ENCODE results near the gene ATP6V1G2. TPM values are rescaled to one million over a fixed set of nuclear protein-coding genes. Genes with fewer than 3 reads are reported as not detected.
A peak's percentile ranks its signal among the peaks of the same experiment; 100 is the strongest.
"Not testable (repeated sequence)": the region's sequence is repeated elsewhere in the genome, so short reads cannot be mapped to it uniquely, and the experiment has no call there.

The ATP6V1G2 gene
- total RNA-seq (2013): 0.31 TPM
- polyA plus RNA-seq (under 1 TPM in 1 of 3 donors, not detected in 2; 0.41 TPM), polyA minus RNA-seq (not detected in 2 replicates), total RNA-seq (0.06 to 1.6 (median 0.80) reads per million in 11 experiments)

DNA sequence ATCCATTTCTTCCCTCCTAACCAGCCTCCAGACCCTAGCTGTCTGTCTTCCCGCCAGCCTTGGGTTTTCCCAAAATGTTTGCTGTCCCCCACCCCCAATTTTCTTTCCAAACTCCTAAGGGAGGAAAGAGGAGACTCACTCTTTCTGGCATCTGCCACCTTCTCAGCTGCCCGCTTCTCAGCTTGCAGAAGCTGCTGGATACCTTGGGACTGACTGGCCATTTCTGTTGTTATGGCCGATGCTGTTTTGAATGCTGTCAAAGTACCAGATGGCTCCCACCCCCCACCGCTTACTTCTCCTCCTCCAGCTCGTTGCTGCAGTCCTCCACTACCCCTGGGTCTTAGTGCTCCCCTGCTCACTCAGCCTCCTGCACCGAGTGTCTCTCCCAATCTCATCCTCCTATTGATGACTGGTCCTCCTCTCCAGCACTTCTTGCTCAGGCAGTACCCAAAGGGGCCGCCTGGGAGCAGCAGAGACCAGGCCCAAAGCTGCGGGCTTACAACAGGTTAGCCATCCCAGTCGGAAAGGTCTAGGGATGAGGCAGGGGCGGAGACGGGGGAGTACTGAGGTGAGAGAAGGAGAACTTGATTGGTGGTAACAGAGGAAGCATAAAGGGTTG lies at the start of gene ATP6V1G2:
Gene ATP6V1G2, minus strand, starts transcription at position 270 of the 619 bp plus-strand sequence. Its CDS starts 49 bp downstream, at position 221.
- TF ChIP-seq, protein P1, sequence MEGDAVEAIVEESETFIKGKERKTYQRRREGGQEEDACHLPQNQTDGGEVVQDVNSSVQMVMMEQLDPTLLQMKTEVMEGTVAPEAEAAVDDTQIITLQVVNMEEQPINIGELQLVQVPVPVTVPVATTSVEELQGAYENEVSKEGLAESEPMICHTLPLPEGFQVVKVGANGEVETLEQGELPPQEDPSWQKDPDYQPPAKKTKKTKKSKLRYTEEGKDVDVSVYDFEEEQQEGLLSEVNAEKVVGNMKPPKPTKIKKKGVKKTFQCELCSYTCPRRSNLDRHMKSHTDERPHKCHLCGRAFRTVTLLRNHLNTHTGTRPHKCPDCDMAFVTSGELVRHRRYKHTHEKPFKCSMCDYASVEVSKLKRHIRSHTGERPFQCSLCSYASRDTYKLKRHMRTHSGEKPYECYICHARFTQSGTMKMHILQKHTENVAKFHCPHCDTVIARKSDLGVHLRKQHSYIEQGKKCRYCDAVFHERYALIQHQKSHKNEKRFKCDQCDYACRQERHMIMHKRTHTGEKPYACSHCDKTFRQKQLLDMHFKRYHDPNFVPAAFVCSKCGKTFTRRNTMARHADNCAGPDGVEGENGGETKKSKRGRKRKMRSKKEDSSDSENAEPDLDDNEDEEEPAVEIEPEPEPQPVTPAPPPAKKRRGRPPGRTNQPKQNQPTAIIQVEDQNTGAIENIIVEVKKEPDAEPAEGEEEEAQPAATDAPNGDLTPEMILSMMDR (IDR thresholded peaks at IDR 0.05): peak; percentile 97
- Histone ChIP-seq H3K27ac (ENCODE audit: low read depth in 1 of 2, low read length in 2 of 2) (peak within 1 kb of the TSS; percentile 54 to 68), H3K27me3 (ENCODE audit: control insufficient read depth in 2 of 2, insufficient read depth in 2 of 2, low read length in 2 of 2) (no peaks in the 10 kb centered on the region), H3K4me1 (ENCODE audit: control insufficient read depth in 1 of 2, insufficient read depth in 2 of 2, low read length in 2 of 2) (peaks cover 31 to 39% of the 10 kb centered on the region in 2 donors), H3K9ac (ENCODE audit: insufficient read depth, low read length, poor library complexity, severe bottlenecking) (peak within 1 kb of the TSS; percentile 41), H4K20me1 (ENCODE audit: insufficient read depth, low read length) (no peaks in the 10 kb centered on the region), H2AFZ (ENCODE audit: insufficient read depth, low read depth, low read length, poor library complexity, severe bottlenecking) (peak within 1 kb of the TSS; percentile 58), H3K4me2 (replicated peaks; ENCODE audit: extremely low read depth, low read length, poor library complexity, severe bottlenecking) (peak within 1 kb of the TSS; percentile 70), H3K36me3 (replicated peaks in 1 of 2; ENCODE audit: control insufficient read depth in 1 of 2, insufficient read depth in 2 of 2, low read length in 2 of 2) (peaks cover 0 to 21% of the 10 kb centered on the region in 2 donors), H3K79me2 (ENCODE audit: insufficient read depth, low read length) (peaks cover 50% of the 10 kb centered on the region), H3K4me3 (replicated peaks in 1 of 3; ENCODE audit: low read depth in 2 of 3, low read length in 3 of 3) (peak within 1 kb of the TSS; percentile 33 to 71 (median 34)), H3K9me3 (replicated peaks in 1 of 2; ENCODE audit: control insufficient read depth in 1 of 2, insufficient read depth in 1 of 2, low read length in 2 of 2) (no peaks in the 10 kb centered on the region)
- no peaks in the 10 kb centered on the region for H3K27me3 Mint-ChIP-seq (ENCODE audit: low read depth in 3 of 3)
- intact Hi-C loops (cut with micrococcal nuclease): loop anchor here (2.0 to 10.0 kb wide), 7 partner anchors 52 to 408 kb away; partner anchors contain the start of genes C6orf47 (in 1 of the 2), CLIC1 (in 1 of the 2), GPANK1 (in 1 of the 2) and MICB (in 1 of the 2)
- 5% methylated on average over 8 of the region's 11 CpGs for WGBS (ENCODE audit: insufficient coverage)
- peaks cover 39% of the 10 kb centered on the region for H3K4me1 Mint-ChIP-seq
- H3K4me3 Mint-ChIP-seq: peak within 1 kb of the TSS; percentile 65 to 86
- peak within 1 kb of the TSS; percentile 86 to 96 (median 92) for H3K27ac Mint-ChIP-seq
- H3K36me3 Mint-ChIP-seq: peaks cover 10 to 21% of the 10 kb centered on the region in 2 donors
- H3K9me3 Mint-ChIP-seq: no peaks in the 10 kb centered on the region
- peak; percentile 70 to 83 (median 78) for DNase-seq

DNA sequence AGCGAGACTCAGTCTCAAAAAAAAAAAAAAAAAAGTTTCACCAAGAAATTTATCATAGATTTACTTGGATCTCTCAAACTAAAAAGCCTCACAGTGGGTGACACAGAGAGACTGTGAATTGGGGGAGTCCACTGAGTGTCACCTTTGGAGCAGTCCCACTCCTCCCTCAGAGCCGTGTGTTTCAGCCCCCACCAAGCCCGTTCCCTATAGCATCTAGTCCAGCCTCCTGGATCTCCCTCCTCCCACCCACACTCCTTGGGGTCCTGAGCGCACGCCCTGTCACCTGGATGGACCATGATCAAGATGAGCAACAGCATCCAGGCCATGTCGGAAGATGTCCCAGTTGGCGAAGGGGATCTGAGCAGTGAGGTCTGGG lies 46.0 kb upstream of the ATP6V1G2 start:
- Mint-ChIP-seq H3K4me1 (peaks cover 53% of the 10 kb centered on the region), H3K27me3 (ENCODE audit: low read depth in 3 of 3) (peaks cover 0 to 5% (median 2%) of the 10 kb centered on the region in 3 donors), H3K27ac (peak overlapping the region in 5 of 7 donors; percentile 50 to 76 (median 63)), H3K4me3 (peak overlapping the region in 1 of 2 donors; percentile 31), H3K36me3 (peaks cover 30 to 32% of the 10 kb centered on the region in 2 donors), H3K9me3 (peaks cover 0 to 3% (median 0%) of the 10 kb centered on the region in 7 donors)
- no peak overlapping the region for H3K4me2 ChIP-seq (replicated peaks; ENCODE audit: extremely low read depth, low read length, poor library complexity, severe bottlenecking)
- no peak overlapping the region for H3K4me3 ChIP-seq (replicated peaks in 1 of 3; ENCODE audit: low read depth in 2 of 3, low read length in 3 of 3)
- no peaks in the 10 kb centered on the region for H3K27me3 ChIP-seq (ENCODE audit: control insufficient read depth in 2 of 2, insufficient read depth in 2 of 2, low read length in 2 of 2)
- peaks cover 12 to 23% of the 10 kb centered on the region in 2 donors for H3K36me3 ChIP-seq (replicated peaks in 1 of 2; ENCODE audit: control insufficient read depth in 1 of 2, insufficient read depth in 2 of 2, low read length in 2 of 2)
- H3K4me1 ChIP-seq (ENCODE audit: control insufficient read depth in 1 of 2, insufficient read depth in 2 of 2, low read length in 2 of 2): peaks cover 29 to 52% of the 10 kb centered on the region in 2 donors
- peaks cover 28% of the 10 kb centered on the region for H3K79me2 ChIP-seq (ENCODE audit: insufficient read depth, low read length)
- no peak for DNase-seq
- TF ChIP-seq, protein P1 (IDR thresholded peaks at IDR 0.05): no peak
- no CpG with 5 or more reads among the region's 7 CpGs for WGBS (ENCODE audit: insufficient coverage)
- H2AFZ ChIP-seq (ENCODE audit: insufficient read depth, low read depth, low read length, poor library complexity, severe bottlenecking): no peak overlapping the region
- H3K9me3 ChIP-seq (replicated peaks in 1 of 2; ENCODE audit: control insufficient read depth in 1 of 2, insufficient read depth in 1 of 2, low read length in 2 of 2): no peaks in the 10 kb centered on the region
- no peak overlapping the region for H3K9ac ChIP-seq (ENCODE audit: insufficient read depth, low read length, poor library complexity, severe bottlenecking)
- intact Hi-C loops (cut with micrococcal nuclease): no loop called here
- peaks cover 34% of the 10 kb centered on the region for H4K20me1 ChIP-seq (ENCODE audit: insufficient read depth, low read length)
- peak overlapping the region in 1 of 2 donors; percentile 53 for H3K27ac ChIP-seq (ENCODE audit: low read depth in 1 of 2, low read length in 2 of 2)

DNA sequence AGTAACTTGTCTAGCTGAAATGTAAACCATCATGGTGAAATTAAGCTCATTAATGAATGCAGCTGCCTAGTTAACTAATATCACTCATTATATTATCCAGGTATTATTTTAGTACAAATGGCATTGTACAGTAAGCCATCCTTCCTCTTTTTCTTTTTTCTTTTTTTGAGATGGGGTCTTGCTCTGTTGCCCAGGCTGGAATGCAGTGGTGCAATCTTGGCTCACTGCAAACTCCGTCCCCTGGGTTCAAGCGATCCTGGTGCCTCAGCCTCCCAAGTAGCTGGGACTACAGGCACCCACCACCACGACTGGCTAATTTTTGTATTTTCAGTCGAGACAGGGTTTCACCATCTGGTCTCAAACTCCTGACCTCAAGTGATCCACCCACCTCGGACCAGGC lies 44.3 kb upstream of the ATP6V1G2 start:
- Mint-ChIP-seq H3K36me3 (peaks cover 32% of the 10 kb centered on the region in 2 donors), H3K27ac (peak overlapping the region in 4 of 7 donors; percentile 37 to 79 (median 55)), H3K4me1 (peaks cover 62% of the 10 kb centered on the region)
- H3K4me2 ChIP-seq (replicated peaks; ENCODE audit: extremely low read depth, low read length, poor library complexity, severe bottlenecking); H3K9me3 ChIP-seq (replicated peaks in 1 of 2; ENCODE audit: control insufficient read depth in 1 of 2, insufficient read depth in 1 of 2, low read length in 2 of 2); H3K4me3 ChIP-seq (replicated peaks in 1 of 3; ENCODE audit: low read depth in 2 of 3, low read length in 3 of 3); DNase-seq; H3K4me3 Mint-ChIP-seq; H3K27ac ChIP-seq (ENCODE audit: low read depth in 1 of 2, low read length in 2 of 2); intact Hi-C loops (cut with micrococcal nuclease); H3K27me3 ChIP-seq (ENCODE audit: control insufficient read depth in 2 of 2, insufficient read depth in 2 of 2, low read length in 2 of 2); H3K9ac ChIP-seq (ENCODE audit: insufficient read depth, low read length, poor library complexity, severe bottlenecking); H3K27me3 Mint-ChIP-seq (ENCODE audit: low read depth in 3 of 3); H2AFZ ChIP-seq (ENCODE audit: insufficient read depth, low read depth, low read length, poor library complexity, severe bottlenecking); H3K9me3 Mint-ChIP-seq: not testable (repeated sequence)
- H4K20me1 ChIP-seq (ENCODE audit: insufficient read depth, low read length): peaks cover 34% of the 10 kb centered on the region
- H3K4me1 ChIP-seq (ENCODE audit: control insufficient read depth in 1 of 2, insufficient read depth in 2 of 2, low read length in 2 of 2): peaks cover 36 to 61% of the 10 kb centered on the region in 2 donors
- H3K79me2 ChIP-seq (ENCODE audit: insufficient read depth, low read length): peaks cover 36% of the 10 kb centered on the region
- WGBS (ENCODE audit: insufficient coverage): 80% methylated on average over 4 of the region's 5 CpGs
- H3K36me3 ChIP-seq (replicated peaks in 1 of 2; ENCODE audit: control insufficient read depth in 1 of 2, insufficient read depth in 2 of 2, low read length in 2 of 2): peaks cover 12 to 23% of the 10 kb centered on the region in 2 donors
